Measurements from ENCODE around the gene HIPK2.
"Not testable (repeated sequence)": the region's sequence is repeated elsewhere in the genome, so short reads cannot be mapped to it uniquely, and the experiment has no call there.

The HIPK2 gene

GRCh38 chr7:139674341-139674740 lies 103.5 kb downstream of the HIPK2 start:
- DNase-seq (ENCODE audit: low read depth, low spot score) = no peak

GRCh38 chr7:139673762-139674161 lies 104.0 kb downstream of the HIPK2 start:
- DNase-seq (ENCODE audit: low read depth, low spot score) = no peak

GRCh38 chr7:139673230-139673629 lies 104.6 kb downstream of the HIPK2 start:
- no peak for DNase-seq (ENCODE audit: low read depth, low spot score)

GRCh38 chr7:139671967-139672366 lies 105.8 kb downstream of the HIPK2 start:
- no peak for DNase-seq (ENCODE audit: low read depth, low spot score)

- DNase-seq (ENCODE audit: low read depth, low spot score) = not testable (repeated sequence)
These were observed 107.1 kb downstream of the HIPK2 start for GRCh38 chr7:139670662-139671061.

GRCh38 chr7:139669106-139670061 lies 108.4 kb downstream of the HIPK2 start:
- DNase-seq (ENCODE audit: low read depth, low spot score) = no peak

GRCh38 chr7:139667377-139667776 lies 110.4 kb downstream of the HIPK2 start:
- DNase-seq (ENCODE audit: low read depth, low spot score) = no peak

- DNase-seq (ENCODE audit: low read depth, low spot score) = no peak
These were observed 111.3 kb downstream of the HIPK2 start for GRCh38 chr7:139666501-139666900.

GRCh38 chr7:139664434-139664833 lies 113.4 kb downstream of the HIPK2 start:
- DNase-seq (ENCODE audit: low read depth, low spot score) = no peak

- no peak for DNase-seq (ENCODE audit: low read depth, low spot score)
These were observed 114.1 kb downstream of the HIPK2 start for GRCh38 chr7:139663608-139664177.

GRCh38 chr7:139661903-139662302 lies 115.9 kb downstream of the HIPK2 start:
- DNase-seq (ENCODE audit: low read depth, low spot score) = no peak

GRCh38 chr7:139661043-139661440 lies 116.8 kb downstream of the HIPK2 start:
- DNase-seq (ENCODE audit: low read depth, low spot score) = no peak

- DNase-seq (ENCODE audit: low read depth, low spot score) = peak; percentile 61
These were observed 117.3 kb downstream of the HIPK2 start for GRCh38 chr7:139660317-139661042.

- DNase-seq (ENCODE audit: low read depth, low spot score) = no peak
These were observed 117.9 kb downstream of the HIPK2 start for GRCh38 chr7:139659922-139660316.

- peak; percentile 50 for DNase-seq (ENCODE audit: low read depth, low spot score)
These were observed 118.7 kb downstream of the HIPK2 start for GRCh38 chr7:139658908-139659675.

GRCh38 chr7:139658296-139658695 lies 119.5 kb downstream of the HIPK2 start:
- DNase-seq (ENCODE audit: low read depth, low spot score) = no peak

GRCh38 chr7:139657725-139658124 lies 120.1 kb downstream of the HIPK2 start:
- no peak for DNase-seq (ENCODE audit: low read depth, low spot score)

GRCh38 chr7:139656387-139656786 lies 121.4 kb downstream of the HIPK2 start:
- no peak for DNase-seq (ENCODE audit: low read depth, low spot score)

GRCh38 chr7:139655305-139655704 lies 122.5 kb downstream of the HIPK2 start:
- no peak for DNase-seq (ENCODE audit: low read depth, low spot score)

GRCh38 chr7:139654276-139655181 lies 123.3 kb downstream of the HIPK2 start:
- no peak for DNase-seq (ENCODE audit: low read depth, low spot score)

GRCh38 chr7:139651914-139652313 lies 125.9 kb downstream of the HIPK2 start:
- DNase-seq (ENCODE audit: low read depth, low spot score) = no peak

Data from astrocyte of the hippocampus (primary cell).